Astrocyte of the cerebellum (primary cell): ENCODE results near the gene PARD3B.

Source experiments
- DNase-seq: peaks from one replicate; pipeline ENCODE4 v3.0.0-alpha.2; 2011; ENCODE audit warnings: low read depth
- H3K4me3 ChIP-seq: 2 replicates; pipeline ENCODE4 v1.5.1; 2011; ENCODE audit warnings: mild to moderate bottlenecking, low read depth, low read length, moderate library complexity
- CTCF ChIP-seq: IDR thresholded peaks from 2 replicates; pipeline ENCODE4 v1.5.1; 2012; ENCODE audit warnings: low read length, low read depth, moderate library complexity, mild to moderate bottlenecking; ENCODE audit errors: missing control alignments
- in situ Hi-C: cut with HindIII; loops from 2 replicates; pipeline ENCODE4 v1.10.0; 2017; ENCODE audit warnings: low sequenced_read_pairs

Gene PARD3B

GRCh38 chr2:205543937-205544702 is 998.8 kb downstream of the PARD3B start:
- no peak for TF ChIP-seq CTCF
- H3K4me3 ChIP-seq: no peak overlapping the region
- DNase-seq: no peak
- in situ Hi-C loops: no loop called here

DNA sequence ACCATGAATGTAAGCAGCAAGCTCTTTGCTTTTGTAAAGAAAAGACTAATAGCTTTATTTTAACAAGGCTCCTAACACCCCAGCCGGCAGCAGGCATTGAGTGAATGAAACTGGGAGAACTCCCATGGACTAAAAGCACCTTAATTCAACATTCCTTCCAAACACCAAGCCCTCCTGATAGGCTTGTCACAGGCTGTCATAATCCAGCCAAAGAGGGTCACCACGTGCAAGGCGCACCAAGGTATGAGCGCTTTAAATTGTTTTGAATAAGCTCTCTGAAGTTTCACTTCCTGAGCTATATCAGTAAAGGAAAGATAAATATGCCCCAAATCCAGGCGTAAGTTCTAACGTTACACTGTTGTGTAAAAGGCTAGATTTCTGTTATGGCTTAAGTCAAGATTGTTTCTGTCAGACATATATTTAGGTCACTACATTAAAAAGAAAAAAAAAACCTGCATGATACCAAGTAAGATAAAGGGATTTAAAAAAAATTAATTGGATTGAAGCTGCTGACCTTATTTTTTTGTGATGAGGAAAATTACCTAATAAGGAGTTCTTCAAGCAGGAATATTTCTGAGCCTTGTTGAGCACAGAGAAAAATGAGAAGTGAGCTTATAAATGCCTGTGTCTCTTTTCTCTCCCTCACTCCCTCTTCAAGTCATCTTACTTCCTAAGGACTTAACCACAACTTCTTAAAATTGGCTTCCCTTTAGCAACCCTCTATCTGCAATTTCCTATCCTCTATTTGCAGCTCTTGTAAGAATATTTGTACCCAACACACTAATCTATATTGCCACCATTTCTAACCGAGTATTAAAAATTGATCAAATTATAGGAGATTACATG is 1000.9 kb downstream of the PARD3B start:
- in situ Hi-C loops: no loop called here
- no peak overlapping the region for H3K4me3 ChIP-seq
- no peak for TF ChIP-seq CTCF
- no peak for DNase-seq

DNA sequence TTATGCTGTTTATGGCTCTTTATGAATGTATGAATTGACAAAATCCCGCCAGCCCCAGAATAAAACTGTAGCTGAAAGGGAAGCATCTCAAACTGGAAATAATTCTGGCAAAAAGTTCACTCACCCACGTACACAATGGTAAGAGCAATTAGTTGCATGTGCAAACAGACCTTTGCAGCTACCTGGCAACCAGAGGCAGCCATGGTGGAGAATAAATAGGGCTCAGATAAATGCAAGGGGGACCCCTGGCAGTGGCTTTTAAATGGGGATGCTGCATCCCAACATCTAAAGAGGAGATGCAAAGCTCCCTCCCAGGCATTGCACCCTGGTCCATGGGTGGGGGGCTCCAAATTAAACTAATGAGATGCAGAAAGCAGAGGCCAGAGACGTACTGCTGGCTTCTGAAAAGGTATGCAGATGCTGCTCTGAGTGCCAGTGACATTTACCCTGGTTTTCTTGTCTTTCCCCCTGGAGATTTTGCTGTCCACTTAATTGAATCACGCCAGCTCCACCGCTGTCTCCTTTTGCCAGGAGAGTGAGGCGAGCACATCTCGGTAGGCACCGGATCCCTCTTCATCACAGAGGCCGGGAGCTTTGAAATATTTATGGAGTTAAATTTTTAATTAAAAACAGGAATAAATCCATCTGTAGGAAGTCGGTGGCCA is 1010.4 kb downstream of the PARD3B start:
- in situ Hi-C loops: no loop called here
- DNase-seq: no peak
- no peak for TF ChIP-seq CTCF
- no peak overlapping the region for H3K4me3 ChIP-seq

- DNase-seq: no peak
- in situ Hi-C loops: no loop called here
- no peak overlapping the region for H3K4me3 ChIP-seq
- TF ChIP-seq CTCF: no peak
These were observed 1011.1 kb downstream of the PARD3B start for GRCh38 chr2:205556357-205556756.

- TF ChIP-seq CTCF: no peak
- no peak overlapping the region for H3K4me3 ChIP-seq
- no peak for DNase-seq
- in situ Hi-C loops: no loop called here
These were observed 1011.7 kb downstream of the PARD3B start for GRCh38 chr2:205556841-205557539.

- DNase-seq: no peak
- in situ Hi-C loops: no loop called here
- TF ChIP-seq CTCF: no peak
- no peak overlapping the region for H3K4me3 ChIP-seq
These were observed 1012.6 kb downstream of the PARD3B start for GRCh38 chr2:205557873-205558272.
